ENCODE results near the gene ANAPC16.
"Not testable (repeated sequence)": the region's sequence is repeated elsewhere in the genome, so short reads cannot be mapped to it uniquely, and the experiment has no call there.

ANAPC16 gene

GRCh38 chr10:72260976-72261783 lies 45.4 kb downstream of the ANAPC16 start:
- in situ Hi-C loops (cut with HindIII; ENCODE audit: low sequenced_read_pairs) = no loop called here

- in situ Hi-C loops (cut with HindIII; ENCODE audit: low sequenced_read_pairs) = no loop called here
Observed at GRCh38 chr10:72261784-72262404, 46.1 kb downstream of the ANAPC16 start.

GRCh38 chr10:72263613-72264241 lies 47.9 kb downstream of the ANAPC16 start:
- in situ Hi-C loops (cut with HindIII; ENCODE audit: low sequenced_read_pairs) = no loop called here

GRCh38 chr10:72264536-72264935 lies 48.7 kb downstream of the ANAPC16 start:
- in situ Hi-C loops (cut with HindIII; ENCODE audit: low sequenced_read_pairs) = no loop called here

GRCh38 chr10:72265508-72265907 lies 49.7 kb downstream of the ANAPC16 start:
- in situ Hi-C loops (cut with HindIII; ENCODE audit: low sequenced_read_pairs) = no loop called here

GRCh38 chr10:72265990-72266865 lies 50.4 kb downstream of the ANAPC16 start:
- in situ Hi-C loops (cut with HindIII; ENCODE audit: low sequenced_read_pairs) = no loop called here

- in situ Hi-C loops (cut with HindIII; ENCODE audit: low sequenced_read_pairs) = no loop called here
Observed at GRCh38 chr10:72267381-72267780, 51.6 kb downstream of the ANAPC16 start.

- in situ Hi-C loops (cut with HindIII; ENCODE audit: low sequenced_read_pairs) = no loop called here
Observed at GRCh38 chr10:72267819-72268399, 52.1 kb downstream of the ANAPC16 start.

GRCh38 chr10:72268475-72269200 lies 52.8 kb downstream of the ANAPC16 start:
- in situ Hi-C loops (cut with HindIII; ENCODE audit: low sequenced_read_pairs) = not testable (repeated sequence)

- in situ Hi-C loops (cut with HindIII; ENCODE audit: low sequenced_read_pairs) = no loop called here
Observed at GRCh38 chr10:72270607-72271281, 54.9 kb downstream of the ANAPC16 start.

- in situ Hi-C loops (cut with HindIII; ENCODE audit: low sequenced_read_pairs) = no loop called here
Observed at GRCh38 chr10:72272689-72273409, 57.0 kb downstream of the ANAPC16 start.

- in situ Hi-C loops (cut with HindIII; ENCODE audit: low sequenced_read_pairs) = no loop called here
Observed at GRCh38 chr10:72273410-72274212, 57.8 kb downstream of the ANAPC16 start, which contains the start of gene DDIT4. DDIT4 (plus strand) TSS chr10:72273924; CDS start chr10:72274217, 293 bp downstream.

GRCh38 chr10:72274213-72274729 lies 58.5 kb downstream of the ANAPC16 start:
- in situ Hi-C loops (cut with HindIII; ENCODE audit: low sequenced_read_pairs) = no loop called here

GRCh38 chr10:72274730-72275350 lies 59.0 kb downstream of the ANAPC16 start:
- in situ Hi-C loops (cut with HindIII; ENCODE audit: low sequenced_read_pairs) = loop anchor here (5.0 kb wide), 2 partner anchors 38 to 47 kb away; no protein-coding TSS in a partner anchor

- in situ Hi-C loops (cut with HindIII; ENCODE audit: low sequenced_read_pairs) = loop anchor here (5.0 kb wide), 2 partner anchors 38 to 47 kb away; no protein-coding TSS in a partner anchor
Observed at GRCh38 chr10:72275351-72276012, 59.7 kb downstream of the ANAPC16 start.

- in situ Hi-C loops (cut with HindIII; ENCODE audit: low sequenced_read_pairs) = loop anchor here (5.0 kb wide), 2 partner anchors 39 to 46 kb away; no protein-coding TSS in a partner anchor
Observed at GRCh38 chr10:72276013-72276387, 60.2 kb downstream of the ANAPC16 start.

All from endothelial cell of hepatic sinusoid (primary cell).